ENCODE data around the gene BTBD3. TPM values are rescaled to one million over a fixed set of nuclear protein-coding genes. Genes with fewer than 3 reads are reported as not detected.

BTBD3 gene
- total RNA-seq, 1 donor from 2014 or later, result 35.1 TPM

GRCh38 chr20:11888648-11889047, 29.0 kb upstream of the BTBD3 start:
- DNase-seq (ENCODE audit: low read depth), result no peak
- no peak overlapping the region for H3K4me3 ChIP-seq (ENCODE audit: low read depth, low read length)
- TF ChIP-seq CTCF (conservative IDR thresholded peaks at IDR 0.05; ENCODE audit: low read depth, low read length), result no peak

GRCh38 chr20:11890331-11891076, 27.2 kb upstream of the BTBD3 start:
- no peak for TF ChIP-seq CTCF (conservative IDR thresholded peaks at IDR 0.05; ENCODE audit: low read depth, low read length)
- DNase-seq (ENCODE audit: low read depth), result peak; percentile 10
- H3K4me3 ChIP-seq (ENCODE audit: low read depth, low read length), result peak overlapping the region; percentile 75

DNA sequence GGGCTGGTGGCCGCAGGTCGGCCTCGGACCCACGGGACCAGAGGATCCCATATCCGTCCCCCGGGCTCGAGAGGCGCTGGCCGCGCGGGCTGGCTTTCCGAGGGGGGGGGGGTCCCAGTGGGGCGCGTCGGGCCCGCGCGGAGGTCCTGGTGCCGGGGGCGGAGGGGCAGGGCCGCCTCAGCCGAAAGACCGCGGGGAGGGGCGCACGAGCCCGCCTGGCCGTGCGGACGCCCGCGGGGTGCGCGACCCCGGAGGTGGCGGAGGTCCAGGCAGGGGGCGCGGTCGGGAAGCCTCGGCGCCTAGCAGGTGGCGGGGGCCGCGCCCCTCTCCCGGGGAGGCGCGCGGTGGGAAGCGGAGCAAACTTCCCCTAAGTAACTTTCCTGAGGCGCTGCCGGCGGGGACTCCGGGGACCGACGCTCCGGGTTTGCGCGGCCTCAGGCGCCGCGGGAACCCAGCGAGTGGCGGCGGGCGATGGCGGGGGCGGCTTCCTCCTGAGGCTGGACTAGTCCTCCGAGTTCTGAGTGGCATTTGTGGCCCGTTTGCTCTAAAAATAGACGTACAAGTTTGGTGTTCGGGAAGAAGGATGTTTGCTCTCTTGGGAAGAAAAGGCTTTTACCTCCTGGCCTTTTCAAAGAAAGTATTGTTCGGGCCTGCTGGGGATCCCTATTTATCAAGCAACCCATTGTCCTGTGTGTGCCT, 26.5 kb upstream of the BTBD3 start:
- no peak for DNase-seq (ENCODE audit: low read depth)
- H3K4me3 ChIP-seq (ENCODE audit: low read depth, low read length), result peak overlapping the region; percentile 75
- no peak for TF ChIP-seq CTCF (conservative IDR thresholded peaks at IDR 0.05; ENCODE audit: low read depth, low read length)

GRCh38 chr20:11891776-11892545, 25.7 kb upstream of the BTBD3 start:
- peak overlapping the region; percentile 75 for H3K4me3 ChIP-seq (ENCODE audit: low read depth, low read length)
- DNase-seq (ENCODE audit: low read depth), result peak; percentile 37
- no peak for TF ChIP-seq CTCF (conservative IDR thresholded peaks at IDR 0.05; ENCODE audit: low read depth, low read length)

DNA sequence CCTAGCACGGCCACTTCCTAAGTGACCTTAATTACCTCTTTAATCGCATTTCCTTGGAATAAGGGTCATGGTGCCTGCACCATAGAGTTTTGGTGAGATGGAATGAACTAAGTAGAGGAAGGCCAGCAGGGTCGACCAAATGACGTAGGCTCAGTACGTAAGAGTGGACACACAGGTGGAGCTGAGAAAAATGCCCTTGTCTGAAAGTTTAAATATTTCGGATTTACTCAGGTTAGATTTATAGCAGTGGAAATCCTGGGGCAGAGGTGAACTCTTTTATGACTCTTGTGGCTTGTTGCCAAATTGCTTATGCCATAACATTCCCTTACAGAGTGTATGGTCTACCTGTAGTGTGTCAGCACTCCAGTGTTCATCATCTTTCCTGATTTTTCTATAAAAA, 23.6 kb upstream of the BTBD3 start:
- no peak overlapping the region for H3K4me3 ChIP-seq (ENCODE audit: low read depth, low read length)
- TF ChIP-seq CTCF (conservative IDR thresholded peaks at IDR 0.05; ENCODE audit: low read depth, low read length), result no peak
- DNase-seq (ENCODE audit: low read depth), result no peak

DNA sequence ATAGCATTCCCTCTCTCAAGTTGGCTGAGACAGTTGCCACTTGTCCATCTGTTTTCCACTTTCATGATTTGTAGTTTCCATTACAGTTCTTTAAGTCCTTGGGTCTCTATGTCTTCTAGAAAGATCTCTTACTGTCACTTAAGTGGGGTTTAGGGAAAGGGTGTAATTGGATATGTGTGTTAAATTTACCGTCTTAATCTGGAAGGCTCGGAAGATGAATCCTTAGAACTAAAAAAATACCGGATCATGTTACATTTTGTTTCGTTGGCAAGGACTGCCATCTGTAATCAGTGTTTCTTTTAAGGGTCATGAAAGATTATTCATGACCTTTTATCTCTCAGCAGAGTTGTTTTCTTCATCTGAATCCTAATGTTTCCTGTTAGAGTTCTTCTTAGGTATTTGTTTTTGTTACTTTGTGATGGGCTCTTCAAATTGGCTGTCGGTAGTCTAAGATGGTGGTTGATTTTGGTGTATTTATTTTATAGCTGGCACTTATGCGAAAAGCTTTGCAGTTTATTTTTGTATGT, 21.8 kb upstream of the BTBD3 start:
- no peak for DNase-seq (ENCODE audit: low read depth)
- H3K4me3 ChIP-seq (ENCODE audit: low read depth, low read length), result no peak overlapping the region
- TF ChIP-seq CTCF (conservative IDR thresholded peaks at IDR 0.05; ENCODE audit: low read depth, low read length), result no peak
